ENCODE measurements around the gene NKD1.

The NKD1 gene

GRCh38 chr16:50591209-50591608 is 43.0 kb downstream of the NKD1 start:
- no peak overlapping the region for H3K27ac ChIP-seq (ENCODE audit: insufficient read depth, low read length, poor library complexity, severe bottlenecking)
- H3K4me1 ChIP-seq (ENCODE audit: control insufficient read depth, insufficient read depth, low read length, poor library complexity, severe bottlenecking), result no peaks in the 10 kb centered on the region
- no peaks in the 10 kb centered on the region for H3K9me3 ChIP-seq (ENCODE audit: control insufficient read depth, low read length)
- DNase-seq, result no peak
- no peaks in the 10 kb centered on the region for H3K36me3 ChIP-seq (ENCODE audit: control insufficient read depth, insufficient read depth, low read length)
- no peaks in the 10 kb centered on the region for H3K27me3 ChIP-seq (replicated peaks; ENCODE audit: control insufficient read depth, insufficient read depth, low read length, poor library complexity, severe bottlenecking)
- no peak overlapping the region for H3K4me3 ChIP-seq (ENCODE audit: insufficient read depth, low read depth, low read length, poor library complexity, severe bottlenecking)

- DNase-seq, result no peak
- Histone ChIP-seq H3K4me1 (ENCODE audit: control insufficient read depth, insufficient read depth, low read length, poor library complexity, severe bottlenecking) (no peaks in the 10 kb centered on the region), H3K36me3 (ENCODE audit: control insufficient read depth, insufficient read depth, low read length) (no peaks in the 10 kb centered on the region), H3K4me3 (ENCODE audit: insufficient read depth, low read depth, low read length, poor library complexity, severe bottlenecking) (no peak overlapping the region), H3K9me3 (ENCODE audit: control insufficient read depth, low read length) (no peaks in the 10 kb centered on the region), H3K27ac (ENCODE audit: insufficient read depth, low read length, poor library complexity, severe bottlenecking) (no peak overlapping the region), H3K27me3 (replicated peaks; ENCODE audit: control insufficient read depth, insufficient read depth, low read length, poor library complexity, severe bottlenecking) (no peaks in the 10 kb centered on the region)
Observed at GRCh38 chr16:50591800-50592771, 43.9 kb downstream of the NKD1 start.

GRCh38 chr16:50592996-50593395 is 44.8 kb downstream of the NKD1 start:
- no peaks in the 10 kb centered on the region for H3K27me3 ChIP-seq (replicated peaks; ENCODE audit: control insufficient read depth, insufficient read depth, low read length, poor library complexity, severe bottlenecking)
- H3K4me1 ChIP-seq (ENCODE audit: control insufficient read depth, insufficient read depth, low read length, poor library complexity, severe bottlenecking), result no peaks in the 10 kb centered on the region
- H3K9me3 ChIP-seq (ENCODE audit: control insufficient read depth, low read length), result no peaks in the 10 kb centered on the region
- no peaks in the 10 kb centered on the region for H3K36me3 ChIP-seq (ENCODE audit: control insufficient read depth, insufficient read depth, low read length)
- H3K4me3 ChIP-seq (ENCODE audit: insufficient read depth, low read depth, low read length, poor library complexity, severe bottlenecking), result no peak overlapping the region
- DNase-seq, result no peak
- H3K27ac ChIP-seq (ENCODE audit: insufficient read depth, low read length, poor library complexity, severe bottlenecking), result no peak overlapping the region

GRCh38 chr16:50593410-50594150 is 45.4 kb downstream of the NKD1 start:
- H3K4me3 ChIP-seq (ENCODE audit: insufficient read depth, low read depth, low read length, poor library complexity, severe bottlenecking), result no peak overlapping the region

GRCh38 chr16:50594308-50595260 is 46.4 kb downstream of the NKD1 start:
- Histone ChIP-seq H3K4me1 (ENCODE audit: control insufficient read depth, insufficient read depth, low read length, poor library complexity, severe bottlenecking) (no peaks in the 10 kb centered on the region), H3K27me3 (replicated peaks; ENCODE audit: control insufficient read depth, insufficient read depth, low read length, poor library complexity, severe bottlenecking) (no peaks in the 10 kb centered on the region), H3K4me3 (ENCODE audit: insufficient read depth, low read depth, low read length, poor library complexity, severe bottlenecking) (no peak overlapping the region), H3K9me3 (ENCODE audit: control insufficient read depth, low read length) (no peaks in the 10 kb centered on the region), H3K36me3 (ENCODE audit: control insufficient read depth, insufficient read depth, low read length) (no peaks in the 10 kb centered on the region), H3K27ac (ENCODE audit: insufficient read depth, low read length, poor library complexity, severe bottlenecking) (no peak overlapping the region)
- DNase-seq, result no peak

More at GRCh38 chr16:50593410-50594150, 45.4 kb downstream of the NKD1 start:
- Histone ChIP-seq H3K36me3 (ENCODE audit: control insufficient read depth, insufficient read depth, low read length) (no peaks in the 10 kb centered on the region), H3K27me3 (replicated peaks; ENCODE audit: control insufficient read depth, insufficient read depth, low read length, poor library complexity, severe bottlenecking) (no peaks in the 10 kb centered on the region), H3K27ac (ENCODE audit: insufficient read depth, low read length, poor library complexity, severe bottlenecking) (no peak overlapping the region), H3K9me3 (ENCODE audit: control insufficient read depth, low read length) (no peaks in the 10 kb centered on the region), H3K4me1 (ENCODE audit: control insufficient read depth, insufficient read depth, low read length, poor library complexity, severe bottlenecking) (no peaks in the 10 kb centered on the region)
- DNase-seq, result no peak

- H3K4me1 ChIP-seq (ENCODE audit: control insufficient read depth, insufficient read depth, low read length, poor library complexity, severe bottlenecking), result peaks cover 3% of the 10 kb centered on the region
- no peaks in the 10 kb centered on the region for H3K36me3 ChIP-seq (ENCODE audit: control insufficient read depth, insufficient read depth, low read length)
- H3K9me3 ChIP-seq (ENCODE audit: control insufficient read depth, low read length), result no peaks in the 10 kb centered on the region
- no peaks in the 10 kb centered on the region for H3K27me3 ChIP-seq (replicated peaks; ENCODE audit: control insufficient read depth, insufficient read depth, low read length, poor library complexity, severe bottlenecking)
- no peak for DNase-seq
- H3K4me3 ChIP-seq (ENCODE audit: insufficient read depth, low read depth, low read length, poor library complexity, severe bottlenecking), result no peak overlapping the region
- H3K27ac ChIP-seq (ENCODE audit: insufficient read depth, low read length, poor library complexity, severe bottlenecking), result no peak overlapping the region
Observed at GRCh38 chr16:50595859-50596258, 47.7 kb downstream of the NKD1 start.

- H3K9me3 ChIP-seq (ENCODE audit: control insufficient read depth, low read length), result no peaks in the 10 kb centered on the region
Observed at GRCh38 chr16:50596762-50597450, 48.7 kb downstream of the NKD1 start.

GRCh38 chr16:50597563-50598255 is 49.5 kb downstream of the NKD1 start:
- H3K36me3 ChIP-seq (ENCODE audit: control insufficient read depth, insufficient read depth, low read length), result no peaks in the 10 kb centered on the region
- H3K27ac ChIP-seq (ENCODE audit: insufficient read depth, low read length, poor library complexity, severe bottlenecking), result no peak overlapping the region
- no peak overlapping the region for H3K4me3 ChIP-seq (ENCODE audit: insufficient read depth, low read depth, low read length, poor library complexity, severe bottlenecking)
- H3K27me3 ChIP-seq (replicated peaks; ENCODE audit: control insufficient read depth, insufficient read depth, low read length, poor library complexity, severe bottlenecking), result no peaks in the 10 kb centered on the region
- H3K4me1 ChIP-seq (ENCODE audit: control insufficient read depth, insufficient read depth, low read length, poor library complexity, severe bottlenecking), result peaks cover 20% of the 10 kb centered on the region
- no peaks in the 10 kb centered on the region for H3K9me3 ChIP-seq (ENCODE audit: control insufficient read depth, low read length)
- DNase-seq, result no peak

More at GRCh38 chr16:50596762-50597450, 48.7 kb downstream of the NKD1 start:
- DNase-seq, result no peak
- Histone ChIP-seq H3K4me1 (ENCODE audit: control insufficient read depth, insufficient read depth, low read length, poor library complexity, severe bottlenecking) (peaks cover 12% of the 10 kb centered on the region), H3K4me3 (ENCODE audit: insufficient read depth, low read depth, low read length, poor library complexity, severe bottlenecking) (no peak overlapping the region), H3K36me3 (ENCODE audit: control insufficient read depth, insufficient read depth, low read length) (no peaks in the 10 kb centered on the region), H3K27me3 (replicated peaks; ENCODE audit: control insufficient read depth, insufficient read depth, low read length, poor library complexity, severe bottlenecking) (no peaks in the 10 kb centered on the region), H3K27ac (ENCODE audit: insufficient read depth, low read length, poor library complexity, severe bottlenecking) (no peak overlapping the region)

Data from effector memory CD4-positive, alpha-beta T cell (primary cell).